ENCODE results near the gene CST3. TPM values are rescaled to one million over a fixed set of nuclear protein-coding genes. Genes with fewer than 3 reads are reported as not detected.

The CST3 gene
- total RNA-seq, 4 donors from 2014 or later = 951 to 1,877 (median 1,344) TPM

DNA sequence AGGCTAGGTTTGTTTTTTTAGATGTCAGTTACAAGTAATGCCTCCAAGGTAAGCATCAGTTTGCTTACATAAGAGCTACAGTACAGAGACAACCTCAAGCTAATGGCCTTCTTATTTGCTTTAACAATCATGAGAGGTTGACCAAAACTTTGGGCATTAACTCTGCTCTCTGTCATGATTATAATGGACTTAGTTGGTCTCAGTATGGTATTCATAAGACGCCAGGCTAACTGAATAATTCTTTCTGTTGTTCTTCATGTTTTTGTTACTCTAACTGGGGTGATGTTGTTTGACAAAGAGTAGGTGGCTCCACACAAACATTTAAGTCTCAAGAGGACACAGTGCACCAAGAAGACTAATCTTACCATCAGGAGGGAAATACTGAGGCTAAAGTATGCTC lies 41.8 kb downstream of the CST3 start:
- no peak for ATAC-seq
- TF ChIP-seq POLR2AphosphoS5 (IDR thresholded peaks at IDR 0.05) = no peak
- TF ChIP-seq, protein P1, sequence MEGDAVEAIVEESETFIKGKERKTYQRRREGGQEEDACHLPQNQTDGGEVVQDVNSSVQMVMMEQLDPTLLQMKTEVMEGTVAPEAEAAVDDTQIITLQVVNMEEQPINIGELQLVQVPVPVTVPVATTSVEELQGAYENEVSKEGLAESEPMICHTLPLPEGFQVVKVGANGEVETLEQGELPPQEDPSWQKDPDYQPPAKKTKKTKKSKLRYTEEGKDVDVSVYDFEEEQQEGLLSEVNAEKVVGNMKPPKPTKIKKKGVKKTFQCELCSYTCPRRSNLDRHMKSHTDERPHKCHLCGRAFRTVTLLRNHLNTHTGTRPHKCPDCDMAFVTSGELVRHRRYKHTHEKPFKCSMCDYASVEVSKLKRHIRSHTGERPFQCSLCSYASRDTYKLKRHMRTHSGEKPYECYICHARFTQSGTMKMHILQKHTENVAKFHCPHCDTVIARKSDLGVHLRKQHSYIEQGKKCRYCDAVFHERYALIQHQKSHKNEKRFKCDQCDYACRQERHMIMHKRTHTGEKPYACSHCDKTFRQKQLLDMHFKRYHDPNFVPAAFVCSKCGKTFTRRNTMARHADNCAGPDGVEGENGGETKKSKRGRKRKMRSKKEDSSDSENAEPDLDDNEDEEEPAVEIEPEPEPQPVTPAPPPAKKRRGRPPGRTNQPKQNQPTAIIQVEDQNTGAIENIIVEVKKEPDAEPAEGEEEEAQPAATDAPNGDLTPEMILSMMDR (IDR thresholded peaks at IDR 0.05) = no peak
- no peak for TF ChIP-seq EP300 (IDR thresholded peaks at IDR 0.05)
- TF ChIP-seq POLR2A (IDR thresholded peaks at IDR 0.05) = no peak
- no peaks in the 10 kb centered on the region for H3K27me3 ChIP-seq
- 64% methylated on average over 1 of the region's 1 CpG; no CpG with 5 or more reads in 1 of the 2 donors for WGBS, 2 donors (ENCODE audit: low coverage in 1 of 2)
- H3K36me3 ChIP-seq = no peaks in the 10 kb centered on the region
- H3K4me1 ChIP-seq = peaks cover 0 to 15% (median 0%) of the 10 kb centered on the region in 3 donors
- H3K27ac ChIP-seq = no peak overlapping the region
- H3K4me3 ChIP-seq = no peak overlapping the region
- no peaks in the 10 kb centered on the region for H3K9me3 ChIP-seq

DNA sequence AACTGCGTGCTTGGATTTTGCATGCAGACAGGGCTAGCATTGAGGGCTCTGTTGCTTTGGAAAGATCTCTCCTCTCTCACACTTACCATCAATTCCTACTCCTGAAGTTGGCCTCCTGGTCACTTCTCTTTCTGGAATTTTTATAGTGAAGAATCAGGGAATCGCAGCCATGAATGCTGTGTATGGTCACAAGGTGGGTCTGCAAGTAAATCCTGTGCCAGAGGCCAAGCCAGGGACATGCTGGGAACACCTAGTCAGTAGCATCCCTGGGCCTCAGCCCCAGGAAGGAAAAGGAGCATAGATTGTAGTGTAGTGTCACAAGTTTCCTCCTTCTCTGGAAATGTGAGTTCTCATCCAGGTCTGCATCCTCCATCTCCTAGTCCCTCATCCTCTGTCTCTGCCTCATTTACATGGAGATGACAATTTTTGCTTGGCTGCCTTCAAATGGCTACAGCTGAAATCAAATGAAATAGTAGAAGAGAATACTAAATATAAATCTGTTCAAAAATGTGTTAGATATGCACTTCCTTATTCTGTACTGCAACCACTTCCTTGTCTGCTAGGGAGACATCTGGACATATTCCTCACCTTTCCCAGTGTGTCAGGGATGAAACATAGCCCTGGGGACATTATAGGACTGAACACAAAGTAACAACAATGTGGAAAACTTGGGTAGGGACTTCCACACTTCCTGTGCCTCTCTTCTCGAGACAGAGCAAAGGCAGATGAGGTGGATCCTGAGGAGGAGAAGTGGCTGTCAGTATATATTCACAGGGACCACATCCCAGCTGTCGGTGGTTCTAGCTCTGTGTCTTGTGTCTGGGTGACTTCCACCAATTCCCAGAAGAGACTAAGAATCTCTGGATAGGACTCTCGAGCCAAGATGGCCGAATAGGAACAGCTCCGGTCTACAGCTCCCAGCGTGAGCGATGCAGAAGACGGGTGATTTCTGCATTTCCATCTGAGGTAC lies 49.0 kb downstream of the CST3 start:
- WGBS, 2 donors (ENCODE audit: low coverage in 1 of 2) = 67 to 76% methylated on average over 3 to 8 of the region's 10 CpGs
- ATAC-seq = no peak
- no peaks in the 10 kb centered on the region for H3K9me3 ChIP-seq

DNA sequence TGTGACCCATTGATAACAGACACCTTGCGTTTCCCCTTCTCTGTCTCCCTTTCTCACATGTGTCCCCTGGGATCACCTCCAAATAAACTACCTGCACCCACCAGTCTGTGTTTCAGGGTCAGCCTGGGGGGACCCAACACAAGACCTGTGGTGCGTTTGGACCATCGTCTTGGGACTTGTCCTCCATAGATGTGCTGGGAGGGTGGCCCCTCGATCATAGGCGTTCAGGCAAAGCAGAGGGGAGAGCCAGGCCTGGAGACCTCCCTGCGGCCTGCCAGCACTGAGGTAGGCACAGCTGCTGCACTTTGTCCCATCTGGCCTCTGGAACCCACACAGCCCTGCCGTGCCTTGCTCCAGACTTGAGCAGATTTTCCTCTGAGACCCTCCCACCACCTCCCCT lies 50.1 kb downstream of the CST3 start:
- no peak overlapping the region for H3K4me3 ChIP-seq
- WGBS, 2 donors (ENCODE audit: low coverage in 1 of 2) = 67 to 100% methylated on average over 1 to 3 of the region's 7 CpGs
- no peak for TF ChIP-seq POLR2A (IDR thresholded peaks at IDR 0.05)
- TF ChIP-seq POLR2AphosphoS5 (IDR thresholded peaks at IDR 0.05) = no peak
- no peak for TF ChIP-seq EP300 (IDR thresholded peaks at IDR 0.05)
- TF ChIP-seq, protein P1 (IDR thresholded peaks at IDR 0.05) = no peak
- H3K9me3 ChIP-seq = no peaks in the 10 kb centered on the region
- no peaks in the 10 kb centered on the region for H3K36me3 ChIP-seq
- no peak overlapping the region for H3K27ac ChIP-seq
- ATAC-seq = no peak
- H3K4me1 ChIP-seq = no peaks in the 10 kb centered on the region
- H3K27me3 ChIP-seq = peaks cover 14% of the 10 kb centered on the region

More for the DNA sequence above, 49.0 kb downstream of the CST3 start:
- no peak overlapping the region for H3K27ac ChIP-seq
- H3K27me3 ChIP-seq = peaks cover 14% of the 10 kb centered on the region
- H3K36me3 ChIP-seq = no peaks in the 10 kb centered on the region
- H3K4me3 ChIP-seq = no peak overlapping the region
- H3K4me1 ChIP-seq = no peaks in the 10 kb centered on the region
- TF ChIP-seq POLR2A (IDR thresholded peaks at IDR 0.05) = no peak

DNA sequence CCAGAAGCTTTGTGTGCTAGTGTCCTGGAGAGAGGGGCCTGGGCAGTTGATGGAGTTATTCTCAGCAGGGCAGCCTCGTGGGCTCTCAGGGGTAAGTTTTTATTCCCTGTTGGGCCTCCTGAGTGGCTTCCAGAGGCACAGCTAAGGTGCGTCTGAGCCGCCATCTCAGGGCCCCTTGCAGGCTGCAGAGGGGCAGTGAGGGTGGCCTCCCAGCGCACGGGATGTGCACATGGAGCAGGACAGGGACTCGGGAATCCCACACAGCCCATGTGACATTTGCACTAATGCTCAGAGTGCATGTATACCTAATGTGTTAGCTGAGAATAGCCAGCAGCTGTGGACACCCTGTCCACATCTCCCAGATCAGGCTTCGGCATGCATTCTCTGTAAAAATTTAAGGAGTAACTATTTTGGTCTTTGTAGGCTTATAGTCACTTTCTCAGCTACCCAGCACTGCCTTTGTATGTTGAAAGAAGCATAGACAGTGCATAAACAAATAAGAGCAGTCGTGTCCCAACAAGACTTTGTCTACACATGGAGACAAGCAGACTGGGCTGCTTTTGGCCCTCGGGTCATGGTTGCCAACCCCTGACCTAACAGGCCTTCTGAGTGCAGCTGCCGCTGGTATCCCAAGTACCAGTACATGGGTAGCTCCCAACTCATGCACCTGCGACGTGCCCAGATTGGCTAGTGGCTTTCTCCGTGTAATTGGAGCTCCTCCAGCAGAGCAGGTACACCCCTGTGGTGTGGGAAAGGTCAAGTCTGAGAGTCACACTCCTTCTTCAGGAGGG lies 50.8 kb downstream of the CST3 start:
- no peak for ATAC-seq
- Histone ChIP-seq H3K36me3 (no peaks in the 10 kb centered on the region), H3K27me3 (peaks cover 20% of the 10 kb centered on the region), H3K27ac (no peak overlapping the region), H3K4me1 (no peaks in the 10 kb centered on the region), H3K9me3 (no peaks in the 10 kb centered on the region), H3K4me3 (no peak overlapping the region)
- no peak for TF ChIP-seq POLR2AphosphoS5 (IDR thresholded peaks at IDR 0.05)
- TF ChIP-seq EP300 (IDR thresholded peaks at IDR 0.05) = no peak
- no peak for TF ChIP-seq POLR2A (IDR thresholded peaks at IDR 0.05)
- TF ChIP-seq, protein P1 (IDR thresholded peaks at IDR 0.05) = no peak
- WGBS, 2 donors (ENCODE audit: low coverage in 1 of 2) = 62 to 63% methylated on average over 2 to 4 of the region's 13 CpGs

All from gastroesophageal sphincter (tissue), 4 donors.